NK-92 treated with Interleukin-12 subunit alpha and Interleukin-12 subunit beta, amount 100 ng/mL, for 24 hours (cell line): ENCODE measurements around the gene FAM111B.
A peak's percentile ranks its signal among the peaks of the same experiment; 100 is the strongest.

Experiments used
- DNase-seq: peaks from one replicate; lab custom pipeline; 2025; lab: John Stamatoyannopoulos, UW

Gene FAM111B

DNA sequence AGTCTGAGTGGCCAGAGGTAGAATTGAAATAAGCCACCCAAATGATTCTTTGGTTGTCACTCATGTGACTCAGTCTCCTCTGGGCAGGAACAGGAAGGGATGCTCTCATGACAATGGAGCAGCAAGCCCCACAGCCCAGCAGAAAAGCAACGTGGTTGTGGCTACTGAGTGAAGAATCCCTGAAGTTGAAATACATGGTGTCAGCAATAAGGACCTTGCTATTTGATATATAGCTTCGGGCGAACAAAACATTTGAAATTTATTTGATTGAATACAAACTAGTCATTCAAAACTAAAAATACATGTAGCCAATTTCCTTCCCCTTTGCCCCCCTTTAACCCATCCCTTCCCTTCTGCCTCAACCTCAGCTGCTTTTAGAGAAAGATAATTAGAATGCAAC is 50.4 kb downstream of the FAM111B start:
- DNase-seq = no peak

- peak; percentile 19 for DNase-seq
These were observed 51.4 kb downstream of the FAM111B start for GRCh38 chr11:59158206-59159068.

- DNase-seq = no peak
These were observed 57.0 kb downstream of the FAM111B start for GRCh38 chr11:59164028-59164427.

DNA sequence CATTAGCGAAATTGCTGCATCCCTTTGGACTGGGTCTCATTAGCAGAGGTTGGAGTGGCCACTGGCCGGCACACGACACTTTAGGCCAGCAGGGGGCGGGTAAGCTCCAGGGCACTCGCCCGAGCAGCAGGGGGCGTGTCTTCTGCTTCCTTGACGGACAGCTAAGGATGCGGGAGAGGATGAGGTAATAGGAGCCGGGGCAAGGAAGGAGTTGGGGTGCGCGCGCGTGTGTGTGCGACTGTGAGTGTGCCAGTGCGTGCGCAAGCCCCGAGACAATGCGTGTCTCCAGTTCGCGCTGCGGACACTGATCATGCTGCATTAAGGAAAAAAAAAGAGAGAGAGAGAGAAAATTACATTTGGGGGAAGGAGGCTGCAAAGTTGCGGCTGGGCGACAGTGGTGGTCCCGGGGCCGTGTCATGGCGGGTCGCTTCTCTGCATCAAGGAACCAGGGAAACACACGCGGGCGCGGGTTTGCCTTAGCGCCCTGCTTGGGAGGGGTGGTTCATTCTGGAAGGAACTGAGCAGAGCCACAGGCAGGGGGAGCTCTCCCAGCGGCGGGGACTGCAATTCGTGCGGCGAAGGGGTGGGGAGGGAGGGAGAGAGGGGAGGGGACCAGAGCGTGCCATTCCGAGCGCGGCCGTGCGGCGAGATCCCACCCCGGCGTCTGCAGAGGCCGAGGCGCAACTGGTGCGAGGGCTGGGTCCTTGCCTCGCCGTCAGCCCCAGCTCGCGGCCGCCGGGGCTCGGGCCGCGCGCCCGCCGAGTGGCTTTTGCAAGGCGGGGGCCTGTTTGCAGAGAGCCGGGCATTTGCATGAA is 64.7 kb downstream of the FAM111B start, which contains the start of gene DTX4:
DTX4 (plus strand) TSS at position 625 of the 815 bp plus-strand sequence. CDS start 464 bp downstream, outside the sequence.
- peak; percentile 62 for DNase-seq

- DNase-seq = no peak
These were observed 65.5 kb downstream of the FAM111B start for GRCh38 chr11:59172345-59173079.

DNA sequence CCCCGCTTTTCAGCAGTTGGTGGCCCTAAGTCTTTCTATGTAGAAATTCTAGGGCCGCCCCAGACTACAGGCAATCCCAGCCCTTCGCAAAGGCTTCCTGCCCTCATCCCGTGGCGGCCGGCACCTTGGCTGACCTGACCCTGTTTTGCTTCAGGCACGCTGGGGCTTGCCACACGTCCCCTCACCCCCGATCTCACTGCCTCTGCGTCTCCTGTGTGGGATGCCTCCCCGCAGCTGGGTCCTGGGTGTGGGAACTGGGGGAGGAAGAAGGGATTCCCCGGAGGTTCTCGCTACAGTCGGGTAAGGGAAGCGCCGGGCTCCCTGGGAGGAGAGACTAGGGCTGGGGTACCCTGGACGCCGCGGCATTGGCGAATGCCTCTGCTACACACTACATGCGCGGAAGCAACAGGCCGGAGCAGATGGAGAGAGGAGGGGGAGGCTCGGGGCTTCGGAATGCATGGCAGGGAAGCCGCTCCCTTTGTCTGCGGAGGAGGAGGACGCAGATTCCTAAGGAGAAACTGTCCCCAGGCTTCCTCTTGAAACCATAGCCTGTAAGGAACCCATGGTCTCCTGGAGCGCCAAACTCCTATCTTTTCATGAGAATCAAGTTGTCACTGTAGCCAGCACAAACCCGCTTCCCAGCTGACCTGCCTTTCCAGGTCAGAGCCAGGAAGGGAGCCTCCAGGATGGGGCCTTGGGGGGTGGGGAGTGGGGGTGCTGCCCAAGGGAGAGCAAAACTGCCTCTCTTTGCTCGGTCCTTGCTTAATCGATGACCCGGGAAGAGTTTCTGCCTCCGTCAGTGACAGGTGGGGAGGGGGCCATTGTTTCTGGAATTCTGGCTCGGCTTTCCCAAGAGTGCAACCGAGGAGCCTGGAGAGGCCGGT is 66.3 kb downstream of the FAM111B start:
- no peak for DNase-seq

GRCh38 chr11:59173964-59174663 is 67.1 kb downstream of the FAM111B start:
- no peak for DNase-seq

DNA sequence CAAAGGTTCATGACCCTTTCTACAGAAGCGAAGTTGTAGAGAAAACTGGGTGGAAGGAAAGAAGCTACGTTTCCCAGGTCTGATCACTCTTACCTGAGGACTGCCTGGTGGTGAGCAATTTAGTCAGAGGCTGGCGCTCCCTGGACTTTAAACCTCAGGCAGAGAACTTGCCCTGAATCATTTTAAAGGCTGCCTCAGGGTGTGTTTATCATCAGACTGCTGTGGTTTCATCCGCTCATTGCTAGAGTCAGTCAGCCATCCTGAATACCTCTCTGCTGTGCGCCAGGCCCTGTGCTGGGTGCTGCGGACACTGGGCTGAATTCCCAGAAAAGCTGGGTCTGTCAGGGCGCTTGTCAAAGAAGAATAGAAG is 67.6 kb downstream of the FAM111B start:
- no peak for DNase-seq

DNA sequence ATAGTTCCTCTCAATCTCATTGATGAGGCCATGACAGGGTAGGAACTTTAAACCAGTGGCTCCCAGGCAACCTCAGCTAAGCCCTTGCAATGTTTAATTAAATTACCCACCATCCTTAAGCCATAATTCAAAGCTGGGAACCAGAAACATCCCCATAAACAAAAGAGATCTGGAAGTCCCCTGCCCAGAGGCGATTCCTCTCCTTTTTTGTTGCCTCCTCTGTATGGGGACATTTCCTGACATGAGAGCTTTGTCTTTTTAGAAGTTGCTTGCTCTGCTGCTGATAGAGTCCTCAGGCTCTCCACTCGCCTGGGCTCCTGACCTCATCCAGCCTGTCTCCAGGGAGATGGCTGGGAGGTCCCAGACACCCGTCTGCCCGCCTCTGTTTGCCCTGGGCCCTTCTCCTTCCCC is 68.1 kb downstream of the FAM111B start:
- no peak for DNase-seq

GRCh38 chr11:59176330-59176729 is 69.3 kb downstream of the FAM111B start:
- DNase-seq = no peak
